GM04503 (cell line): ENCODE measurements around the gene CDC14A.
A peak's percentile ranks its signal among the peaks of the same experiment; 100 is the strongest.
"Not testable (repeated sequence)": the region's sequence is repeated elsewhere in the genome, so short reads cannot be mapped to it uniquely, and the experiment has no call there.

Experiments
- DNase-seq: peaks from one replicate; pipeline ENCODE4 v3.0.0-alpha.2; 2012; ENCODE audit warnings: low read depth

CDC14A gene, protein sequence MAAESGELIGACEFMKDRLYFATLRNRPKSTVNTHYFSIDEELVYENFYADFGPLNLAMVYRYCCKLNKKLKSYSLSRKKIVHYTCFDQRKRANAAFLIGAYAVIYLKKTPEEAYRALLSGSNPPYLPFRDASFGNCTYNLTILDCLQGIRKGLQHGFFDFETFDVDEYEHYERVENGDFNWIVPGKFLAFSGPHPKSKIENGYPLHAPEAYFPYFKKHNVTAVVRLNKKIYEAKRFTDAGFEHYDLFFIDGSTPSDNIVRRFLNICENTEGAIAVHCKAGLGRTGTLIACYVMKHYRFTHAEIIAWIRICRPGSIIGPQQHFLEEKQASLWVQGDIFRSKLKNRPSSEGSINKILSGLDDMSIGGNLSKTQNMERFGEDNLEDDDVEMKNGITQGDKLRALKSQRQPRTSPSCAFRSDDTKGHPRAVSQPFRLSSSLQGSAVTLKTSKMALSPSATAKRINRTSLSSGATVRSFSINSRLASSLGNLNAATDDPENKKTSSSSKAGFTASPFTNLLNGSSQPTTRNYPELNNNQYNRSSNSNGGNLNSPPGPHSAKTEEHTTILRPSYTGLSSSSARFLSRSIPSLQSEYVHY

DNA sequence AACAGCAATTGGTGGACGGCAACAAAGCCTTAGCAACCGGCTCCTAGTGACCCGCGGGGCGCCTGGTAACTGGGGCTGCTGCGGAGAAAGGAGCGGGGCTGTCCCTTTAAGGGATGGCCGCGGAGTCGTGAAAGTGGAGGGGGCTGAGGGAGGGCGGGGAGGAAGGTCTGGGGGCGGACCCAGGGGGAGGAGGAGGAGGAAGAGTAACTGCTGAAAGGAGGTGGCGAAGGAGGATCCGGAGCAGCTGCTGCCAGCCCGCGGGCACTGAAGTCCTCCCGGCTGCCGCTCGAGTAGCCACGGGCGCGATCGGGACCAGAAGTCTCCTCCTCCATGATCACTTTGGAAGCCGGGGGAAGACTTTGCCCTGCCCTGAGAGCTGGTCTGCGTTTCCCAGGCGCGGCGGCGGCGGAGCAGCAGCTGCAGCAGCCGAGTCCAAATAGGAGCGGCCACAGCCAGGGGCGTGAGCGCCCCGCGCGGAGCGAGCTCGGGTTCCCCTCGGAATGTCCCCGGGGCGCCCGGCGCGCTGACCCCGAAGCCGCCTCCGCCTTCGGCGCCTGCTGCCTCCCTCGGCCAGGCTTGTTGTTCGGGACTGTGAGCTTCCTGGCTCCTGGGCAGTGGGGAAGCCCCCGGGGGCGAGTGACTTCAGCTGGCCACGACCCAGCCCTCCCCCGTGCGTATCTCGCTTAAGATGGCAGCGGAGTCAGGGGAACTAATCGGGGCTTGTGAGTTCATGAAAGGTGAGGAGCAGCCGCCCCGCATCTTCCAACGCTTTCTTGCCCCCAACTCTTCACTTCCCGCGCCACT is at the start of gene CDC14A:
Gene CDC14A, plus strand, starts transcription at position 240 of the 804 bp plus-strand sequence. Its CDS starts 449 bp downstream, at position 689.
- peak; percentile 77 for DNase-seq

DNA sequence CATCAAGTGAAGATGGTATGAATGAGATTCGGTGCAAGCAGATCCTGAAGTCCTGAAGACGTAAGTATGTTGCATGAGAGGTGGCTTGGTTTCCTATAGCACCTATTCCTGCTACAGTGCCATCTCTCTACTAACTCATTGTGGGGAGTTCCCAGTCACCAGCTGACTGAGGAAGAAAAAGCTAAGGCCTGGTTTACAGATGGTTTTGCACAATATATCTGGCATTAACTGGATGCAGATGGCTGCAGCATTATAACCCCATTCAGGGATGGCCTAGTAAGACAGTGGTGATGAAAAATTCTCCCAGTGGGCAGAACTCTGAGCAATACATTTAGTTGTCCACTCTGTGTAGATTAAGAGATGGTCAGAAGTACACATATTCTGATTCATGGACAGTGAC is 49.6 kb upstream of the CDC14A start:
- no peak for DNase-seq

DNA sequence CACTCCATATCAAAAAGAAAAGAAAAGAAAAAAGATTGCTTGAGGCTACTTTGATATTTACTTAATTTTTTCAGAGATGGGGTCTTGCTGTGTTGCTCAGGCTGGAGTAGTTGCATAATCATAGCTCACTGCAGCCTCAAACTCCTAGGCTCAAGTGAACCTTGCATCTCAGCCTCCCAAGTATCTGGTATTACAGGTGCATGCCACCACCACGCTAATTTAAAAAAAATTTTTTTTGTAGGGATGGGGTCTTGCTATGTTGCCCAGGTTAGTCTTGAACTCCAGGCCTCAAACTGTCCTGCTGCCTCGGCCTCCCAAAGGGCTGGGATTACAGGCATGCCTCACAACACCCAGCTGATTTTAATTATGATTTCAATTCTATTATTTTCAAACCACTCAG is 48.1 kb upstream of the CDC14A start:
- no peak for DNase-seq

DNA sequence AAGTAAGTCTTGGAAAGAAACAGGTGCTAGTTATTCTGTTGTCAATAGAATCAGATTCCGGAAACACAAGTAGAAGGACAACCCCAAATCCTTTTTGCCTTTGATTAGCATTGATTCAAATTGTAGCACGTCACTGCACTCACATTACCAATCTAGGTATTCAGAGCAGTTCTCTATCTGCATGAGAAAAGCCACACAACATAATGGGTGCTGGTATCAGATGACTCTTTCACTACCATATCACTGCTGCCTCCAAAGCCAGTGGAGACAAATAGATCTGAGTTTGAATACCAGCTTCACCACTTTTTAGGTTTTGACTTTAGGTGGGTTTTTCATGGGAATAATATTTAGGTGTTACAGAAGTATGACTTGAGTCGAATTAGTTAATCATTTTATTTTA is 47.4 kb upstream of the CDC14A start:
- DNase-seq = no peak

DNA sequence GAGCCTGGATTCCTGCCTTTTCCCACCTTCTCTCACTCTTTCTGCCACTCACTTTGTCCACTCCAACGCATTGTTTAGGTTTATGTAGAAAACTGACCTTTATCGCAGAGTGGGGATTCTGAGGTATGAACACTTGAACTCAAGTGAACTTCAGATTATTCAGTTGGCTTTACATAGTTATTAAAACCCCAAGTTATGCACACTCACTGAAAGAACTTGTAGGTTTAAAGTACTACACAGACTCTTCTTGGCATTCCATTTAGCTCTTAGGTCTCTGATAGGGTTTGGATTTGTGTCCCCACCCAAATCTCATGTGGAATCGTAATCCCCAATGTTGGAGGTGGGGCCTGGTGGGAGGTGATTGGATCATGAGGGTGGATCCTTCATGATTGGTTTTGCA is 46.4 kb upstream of the CDC14A start:
- no peak for DNase-seq

DNA sequence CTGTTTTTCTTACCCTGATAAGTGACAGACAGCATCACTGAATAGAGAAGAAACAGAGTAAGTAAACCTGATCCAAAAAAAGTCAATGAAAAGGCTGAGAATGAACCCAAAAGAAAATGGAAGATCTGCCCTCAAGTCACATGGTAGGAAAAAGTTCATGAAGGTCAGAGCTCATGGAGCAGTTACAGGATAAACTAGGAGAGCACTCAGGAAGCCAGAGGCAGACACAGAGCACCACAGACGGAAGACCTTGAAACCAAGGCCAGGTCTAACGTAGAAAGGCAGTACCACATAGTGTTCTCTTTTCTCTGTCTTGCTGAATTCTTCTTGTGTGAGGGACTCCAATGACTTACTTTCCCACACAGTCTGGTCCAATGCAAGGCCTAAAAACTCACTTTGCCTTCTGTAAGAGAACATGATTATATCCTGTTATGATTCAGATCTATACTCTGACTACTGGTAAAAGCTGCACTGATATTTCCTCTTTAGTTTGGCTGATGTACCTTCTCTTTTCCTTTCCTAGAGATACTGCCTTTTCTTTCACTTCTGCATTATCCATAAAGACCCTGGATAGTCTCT is 45.5 kb upstream of the CDC14A start:
- DNase-seq = no peak

DNA sequence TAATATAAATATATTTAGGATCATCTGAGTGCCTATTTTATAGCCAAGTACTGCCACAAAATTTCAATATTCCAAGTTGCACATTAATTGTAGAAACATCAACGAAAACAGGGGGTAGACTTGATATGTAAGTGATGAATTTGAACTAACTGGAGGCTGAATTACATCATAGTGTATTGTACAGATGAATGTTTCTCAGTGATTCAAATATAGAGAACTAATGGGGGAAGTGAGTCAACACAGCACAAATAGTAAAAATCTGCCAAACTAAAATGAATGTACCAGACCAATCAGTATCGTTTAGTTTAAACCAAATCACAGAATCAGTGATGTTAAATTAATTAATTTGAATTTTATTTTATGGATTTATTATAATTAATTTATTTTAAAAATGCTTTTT is 43.5 kb upstream of the CDC14A start:
- no peak for DNase-seq

DNA sequence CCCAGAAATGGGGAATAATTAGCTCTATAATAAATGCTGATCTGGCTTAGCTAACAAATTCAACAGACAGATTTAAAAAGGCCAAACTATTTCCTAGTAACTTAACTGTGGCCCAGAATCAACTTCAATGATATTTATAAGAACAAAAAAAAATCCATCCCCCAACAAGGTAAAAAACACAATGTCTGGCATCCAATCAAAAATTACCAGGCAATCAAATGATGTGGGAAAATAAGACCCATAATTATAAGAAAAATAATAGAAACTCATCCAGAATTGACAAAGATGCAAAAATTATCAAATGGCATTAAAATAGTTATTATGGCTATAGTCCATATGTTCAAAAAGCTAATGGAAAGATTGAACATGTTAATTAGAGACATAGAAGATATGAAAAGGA is 42.4 kb upstream of the CDC14A start:
- no peak for DNase-seq

DNA sequence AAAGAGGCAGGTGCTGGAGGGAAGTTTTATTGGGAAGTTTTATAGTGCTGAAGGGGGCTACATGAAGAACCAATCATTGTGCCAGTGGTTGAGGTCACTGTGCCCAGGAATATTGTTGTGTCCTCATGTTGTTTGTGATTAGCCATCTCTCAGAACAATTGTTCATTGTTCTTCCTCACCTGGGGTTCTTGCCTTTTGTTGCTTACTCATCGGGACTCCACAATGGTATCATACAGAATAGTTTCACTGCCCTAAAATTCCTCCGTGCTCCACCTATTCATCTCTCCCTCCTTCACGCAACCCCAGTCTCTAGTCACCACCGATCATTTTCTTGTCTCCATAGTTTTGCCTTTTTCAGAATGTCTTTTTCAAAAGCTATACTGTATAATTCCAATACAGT is 38.9 kb upstream of the CDC14A start:
- DNase-seq = no peak

DNA sequence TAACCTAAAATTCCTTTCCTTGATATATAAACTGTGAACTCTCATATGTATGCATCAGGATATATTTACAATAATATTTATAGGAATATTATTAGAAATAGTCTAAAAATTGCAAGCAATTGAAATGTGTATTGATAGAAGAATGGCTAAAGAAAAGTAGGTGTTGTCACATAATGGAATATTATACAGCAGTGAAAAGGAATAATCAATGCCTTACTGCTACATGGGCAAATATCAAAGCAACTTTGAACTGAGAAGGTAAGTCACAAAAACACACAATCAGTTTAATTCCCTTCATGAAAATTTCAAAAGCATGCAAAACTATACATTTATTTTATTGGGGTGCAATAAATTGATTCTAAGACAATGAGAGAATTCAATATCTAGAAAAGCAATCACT is 35.7 kb upstream of the CDC14A start:
- no peak for DNase-seq

DNA sequence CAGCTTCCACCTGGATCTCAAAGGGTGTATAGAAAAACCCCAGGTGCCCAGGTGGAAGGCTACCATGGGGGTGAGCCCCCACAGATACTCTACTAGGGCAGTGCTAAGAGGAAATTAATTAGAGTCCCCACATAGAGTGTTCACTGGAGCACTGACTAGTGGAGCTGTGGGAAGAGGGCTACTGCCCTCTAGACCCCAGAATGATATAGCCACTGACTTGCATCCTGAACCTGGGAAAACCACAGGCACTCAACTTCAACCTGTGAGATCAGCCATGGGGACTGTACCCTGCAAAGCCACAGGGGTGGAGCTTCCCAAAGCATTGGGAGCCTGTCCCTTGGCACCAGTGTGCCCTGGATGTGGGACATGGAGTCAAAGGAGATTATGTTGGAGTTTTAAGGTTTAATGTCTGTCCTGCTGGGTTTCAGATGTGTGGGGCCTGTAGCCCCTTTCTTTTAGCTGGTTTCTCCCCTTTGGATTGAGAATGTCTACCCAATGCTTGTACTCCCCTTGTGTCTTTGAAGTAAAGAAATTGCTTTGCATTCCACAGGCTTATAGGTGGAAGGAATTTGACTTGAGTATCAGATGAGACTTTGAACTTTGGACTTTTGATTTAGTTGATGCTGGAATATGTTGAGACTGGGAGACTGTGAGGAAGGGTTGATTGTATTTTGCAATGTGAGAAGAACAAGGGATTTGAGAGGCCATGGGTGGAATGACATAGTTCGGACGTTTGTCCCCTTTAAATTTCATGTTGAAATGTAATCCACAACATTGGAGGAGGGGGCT is 31.8 kb upstream of the CDC14A start:
- no peak for DNase-seq

DNA sequence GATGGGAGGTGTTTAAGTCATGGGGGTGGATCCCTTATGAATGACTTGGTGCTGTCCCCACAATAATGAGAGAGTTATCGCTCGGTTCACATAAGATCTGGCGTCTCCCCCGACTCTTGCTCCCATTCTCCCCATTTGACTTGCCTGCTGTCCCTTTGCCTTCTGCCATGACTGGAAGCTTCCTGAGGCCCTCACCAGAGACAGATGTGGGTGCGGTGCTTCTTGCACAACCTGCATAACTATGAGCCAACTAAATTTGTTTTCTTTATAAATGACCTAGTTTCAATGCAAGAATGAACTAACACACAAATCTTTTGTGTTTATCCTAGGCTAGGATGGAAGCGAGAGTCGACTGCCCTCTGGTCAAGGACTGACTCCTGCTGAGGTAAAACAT is 31.2 kb upstream of the CDC14A start:
- DNase-seq = no peak

DNA sequence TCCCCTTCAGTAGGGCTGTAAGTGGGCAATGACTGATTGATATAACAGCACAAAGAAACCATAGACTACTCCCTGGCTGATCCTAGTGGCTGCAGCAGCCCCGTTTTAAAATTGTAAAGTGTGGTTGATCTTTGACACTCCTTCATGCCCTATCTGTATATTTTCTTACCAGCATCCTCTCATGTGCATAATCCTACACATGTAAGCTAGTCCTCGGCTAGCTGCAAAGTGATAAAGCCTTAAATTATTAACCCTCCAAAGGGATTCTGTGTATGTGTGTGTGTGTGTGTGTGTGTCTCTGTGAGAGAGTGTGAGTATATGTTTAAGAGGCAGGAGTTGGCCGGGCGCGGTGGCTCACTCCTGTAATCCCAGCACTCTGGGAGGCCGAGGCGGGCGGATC is 30.8 kb upstream of the CDC14A start:
- no peak for DNase-seq

DNA sequence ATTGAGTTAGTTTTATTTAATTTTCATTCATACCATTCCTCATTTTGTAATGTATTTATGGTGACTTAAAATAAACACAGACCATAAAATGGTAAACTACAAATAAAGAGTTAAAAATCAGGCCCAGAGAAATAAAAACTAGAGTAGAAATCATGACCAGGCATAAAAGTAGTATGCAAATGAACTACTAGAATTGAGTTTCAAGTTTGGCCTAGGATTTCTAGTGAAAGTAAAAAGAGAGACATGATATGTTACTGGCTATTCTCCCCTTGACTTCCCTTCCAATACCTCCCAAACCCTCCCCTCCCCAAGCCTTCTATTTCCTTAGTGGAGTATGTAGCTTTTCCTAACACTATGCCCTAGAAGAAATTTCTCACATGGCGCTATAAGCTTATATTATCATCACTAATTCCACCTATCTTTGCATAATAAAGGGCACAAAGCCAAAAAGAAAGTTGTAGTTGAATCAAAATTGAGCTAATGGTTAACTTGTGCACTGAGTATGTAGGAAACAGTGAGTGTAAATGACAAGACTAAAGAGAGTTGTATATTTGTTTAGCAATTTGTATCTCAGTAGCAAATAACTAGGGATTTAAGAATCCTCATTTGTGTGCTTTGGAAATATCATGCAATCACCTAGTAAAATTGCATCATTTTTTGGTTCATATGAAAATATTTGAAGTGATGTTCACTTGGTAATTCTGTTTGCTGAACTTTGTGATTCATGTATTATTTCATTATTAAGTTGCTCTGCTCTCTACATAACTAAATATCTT is 29.7 kb upstream of the CDC14A start:
- DNase-seq = peak; percentile 24

DNA sequence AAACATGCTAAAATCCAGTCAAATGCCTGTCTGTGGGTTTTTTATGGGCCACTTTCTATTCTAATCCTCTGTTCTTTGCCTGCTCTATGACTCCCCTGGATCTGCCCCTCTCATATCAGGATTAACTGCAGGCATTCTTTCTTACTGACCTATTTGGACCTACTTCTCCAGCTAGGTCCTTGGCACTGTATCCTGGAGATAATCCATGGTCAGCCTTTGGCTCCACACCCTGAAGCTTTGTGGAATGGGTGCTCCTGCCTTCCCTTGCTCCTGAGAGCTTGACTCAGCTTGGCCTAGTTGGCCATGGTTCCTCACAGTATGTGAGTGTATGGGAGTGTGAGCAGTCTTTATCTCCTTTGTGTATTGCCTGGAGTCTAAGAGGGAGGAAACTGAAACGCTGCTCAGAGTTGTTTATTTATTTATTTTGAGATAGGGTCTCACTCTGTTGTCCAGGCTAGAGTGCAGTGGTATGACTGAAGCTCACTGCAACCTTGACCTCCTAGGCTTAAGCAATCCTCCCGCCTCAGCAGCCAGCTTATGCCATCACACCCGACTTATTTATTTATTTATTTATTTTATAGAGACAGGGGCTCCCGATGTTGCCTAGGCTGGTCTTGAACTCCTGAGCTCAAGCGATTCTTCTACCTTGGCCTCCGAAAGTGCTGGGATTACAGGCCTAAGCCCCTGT is 28.7 kb upstream of the CDC14A start:
- DNase-seq = peak; percentile 21

DNA sequence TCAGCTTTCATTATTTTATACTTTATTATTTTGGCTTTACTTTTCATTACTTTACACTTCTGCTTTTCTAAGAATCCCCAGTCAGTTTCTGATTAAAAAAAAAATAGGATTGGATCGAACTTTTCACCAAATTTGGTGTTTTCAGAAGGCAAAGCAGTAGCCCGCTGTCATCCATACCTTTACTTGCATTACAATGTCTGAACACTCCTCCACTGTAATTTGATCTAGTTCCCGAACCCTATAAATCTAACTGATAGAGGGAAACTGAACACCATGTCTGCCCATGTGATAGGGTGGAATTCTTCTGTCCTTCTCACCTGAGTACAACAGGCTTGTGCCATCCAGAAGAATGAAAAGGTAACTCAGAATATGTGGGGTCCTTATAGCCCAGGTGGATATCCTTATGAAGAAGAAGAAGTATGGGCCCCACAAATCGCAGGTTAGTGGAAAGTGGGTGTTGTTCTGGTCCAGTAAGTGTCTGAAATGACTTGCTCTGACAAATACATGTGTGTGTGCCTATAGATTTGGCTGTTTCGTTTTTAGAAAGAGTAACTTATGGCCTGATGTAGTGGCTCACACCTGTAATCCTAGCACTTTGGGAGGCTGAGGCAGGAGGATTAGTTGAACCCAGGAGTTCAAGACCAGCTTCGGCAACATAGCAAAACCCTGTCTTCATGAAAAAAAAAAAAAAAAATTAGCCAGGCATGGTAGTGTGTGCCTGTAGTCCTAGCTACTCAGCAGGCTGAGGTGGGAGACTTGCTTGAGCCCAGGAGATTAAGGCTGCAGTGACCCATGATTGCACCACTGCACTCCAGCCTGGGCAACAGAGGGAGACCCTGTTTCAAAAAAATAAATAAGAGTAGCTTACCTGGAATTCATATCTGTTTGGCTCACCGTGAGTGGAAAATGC is 26.6 kb upstream of the CDC14A start:
- DNase-seq = no peak

DNA sequence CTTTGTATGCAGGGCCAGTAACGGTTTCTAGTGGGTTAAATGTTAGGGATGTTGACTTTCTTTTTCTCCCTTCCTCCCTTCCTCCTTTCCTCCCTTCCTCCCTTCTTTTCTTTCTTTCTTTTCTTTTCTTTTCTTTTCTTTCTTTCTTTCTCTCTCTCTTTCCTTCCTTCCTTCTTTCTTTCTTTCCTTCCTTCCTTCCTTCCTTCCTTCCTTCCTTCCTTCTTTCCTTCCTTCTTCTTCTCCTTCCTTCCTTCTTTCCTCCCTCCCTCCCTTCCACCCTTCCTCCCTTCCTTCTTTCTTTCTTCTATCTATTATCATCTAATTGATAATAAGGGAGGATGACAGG is 26.0 kb upstream of the CDC14A start:
- not testable (repeated sequence) for DNase-seq

DNA sequence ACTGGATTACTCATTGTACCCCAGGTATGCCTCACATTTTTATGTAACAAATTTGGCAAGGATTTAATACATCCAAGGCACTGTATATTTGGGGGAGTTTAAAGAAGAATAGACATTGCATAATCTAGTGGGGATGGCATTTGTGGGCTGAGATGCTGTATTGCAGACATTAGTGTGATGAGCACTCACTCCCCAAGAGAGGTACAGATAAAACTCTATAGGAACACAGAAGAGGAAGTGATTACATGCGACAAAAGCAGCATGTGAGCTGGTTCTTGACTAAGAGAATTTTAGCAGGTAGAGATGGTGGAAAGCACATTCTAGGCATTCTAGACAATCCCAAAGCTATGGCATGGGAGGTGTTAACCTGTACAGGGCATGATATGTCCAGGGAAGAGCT is 24.2 kb upstream of the CDC14A start:
- DNase-seq = no peak

DNA sequence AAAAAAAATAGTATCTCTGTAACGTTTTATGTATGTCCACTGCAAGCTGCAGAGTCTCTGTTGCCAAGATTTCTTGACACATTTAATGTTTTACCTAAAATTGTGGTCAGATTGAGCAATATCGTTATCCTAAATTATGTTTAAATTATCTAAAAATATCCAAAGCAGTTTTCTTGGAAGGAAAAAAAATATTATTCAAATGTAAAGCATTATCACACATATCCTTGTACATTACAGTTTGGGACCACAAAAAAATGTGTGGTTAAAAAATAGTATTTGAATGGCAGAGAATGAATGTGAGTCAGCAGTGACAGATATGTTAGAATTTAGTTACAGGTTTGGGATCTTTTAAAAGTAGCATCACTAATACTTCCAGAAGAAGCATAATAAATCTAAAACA is 21.2 kb upstream of the CDC14A start:
- DNase-seq = not testable (repeated sequence)

DNA sequence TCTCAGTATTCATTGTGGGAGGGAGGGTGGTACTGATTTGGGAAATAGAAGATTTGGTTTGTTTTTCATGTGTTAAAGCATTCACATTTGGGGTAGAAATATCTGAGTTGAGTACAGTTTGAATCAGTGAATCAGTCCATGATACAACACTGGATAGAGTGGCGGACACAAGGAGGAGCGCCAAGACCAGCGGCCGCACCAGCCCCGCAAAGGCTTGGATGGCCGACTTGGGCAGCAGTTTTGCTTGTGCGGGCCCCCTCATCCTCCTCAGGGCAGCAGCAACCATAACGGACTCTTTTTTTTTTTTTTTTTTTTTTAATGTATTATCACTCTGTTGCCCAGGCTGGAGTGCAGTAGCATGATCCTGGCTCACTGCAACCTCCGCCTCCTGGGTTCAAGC is 20.0 kb upstream of the CDC14A start:
- no peak for DNase-seq
